ENCODE measurements around the gene CASP10. TPM values are rescaled to one million over a fixed set of nuclear protein-coding genes. Genes with fewer than 3 reads are reported as not detected.

Gene CASP10
- polyA plus RNA-seq, 1 experiment: 0.83 TPM

GRCh38 chr2:201262718-201263117 lies 79.8 kb downstream of the CASP10 start:
- CTCF ChIA-PET: no interaction called here
- POLR2A ChIA-PET: no interaction called here

DNA sequence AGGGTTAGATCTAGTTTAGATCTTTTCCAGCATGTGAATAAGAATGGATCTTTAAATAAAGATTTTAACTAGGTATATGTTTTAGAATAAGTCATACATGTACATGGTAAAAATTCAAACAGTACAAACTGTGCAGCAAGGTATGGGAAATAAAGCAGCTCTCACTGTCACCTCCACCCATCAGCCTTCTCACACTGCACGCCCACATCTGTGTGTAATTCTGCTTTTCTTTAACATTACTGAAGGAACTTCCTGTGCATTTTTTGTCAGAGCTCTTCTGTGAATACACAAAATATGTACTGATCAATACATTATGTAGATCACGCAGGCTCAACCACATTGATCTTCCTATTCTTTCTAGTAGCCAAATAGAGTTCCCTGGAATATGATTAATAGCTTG lies 80.8 kb downstream of the CASP10 start:
- no peak for TF ChIP-seq CTCF (IDR thresholded peaks at IDR 0.05; ENCODE audit: insufficient read depth, low read depth, low read length)
- CTCF ChIA-PET: no interaction called here

More at GRCh38 chr2:201262718-201263117, 79.8 kb downstream of the CASP10 start:
- Histone ChIP-seq H3K36me3 (ENCODE audit: control insufficient read depth, insufficient read depth, low read length) (no peaks in the 10 kb centered on the region), H3K27me3 (ENCODE audit: control insufficient read depth, insufficient read depth, low read length) (no peaks in the 10 kb centered on the region), H3K4me3 (ENCODE audit: low read depth, low read length) (no peak overlapping the region)
- no peak for DNase-seq (ENCODE audit: low read depth)
- TF ChIP-seq CTCF (IDR thresholded peaks at IDR 0.05; ENCODE audit: insufficient read depth, low read depth, low read length): no peak

GRCh38 chr2:201264472-201265173 lies 81.7 kb downstream of the CASP10 start:
- CTCF ChIA-PET: interaction anchor here (1.7 kb wide), 1 partner anchor 28 kb away, joined by 4 read pairs; no protein-coding TSS in a partner anchor
- POLR2A ChIA-PET: no interaction called here
- Histone ChIP-seq H3K4me3 (ENCODE audit: low read depth, low read length) (no peak overlapping the region), H3K36me3 (ENCODE audit: control insufficient read depth, insufficient read depth, low read length) (no peaks in the 10 kb centered on the region; the same call in 1 of the 2 replicates), H3K27me3 (ENCODE audit: control insufficient read depth, insufficient read depth, low read length) (no peaks in the 10 kb centered on the region)
- no peak for TF ChIP-seq CTCF (IDR thresholded peaks at IDR 0.05; ENCODE audit: insufficient read depth, low read depth, low read length)
- no peak for DNase-seq (ENCODE audit: low read depth)

More for the DNA sequence above, 80.8 kb downstream of the CASP10 start:
- Histone ChIP-seq H3K4me3 (ENCODE audit: low read depth, low read length) (no peak overlapping the region), H3K36me3 (ENCODE audit: control insufficient read depth, insufficient read depth, low read length) (no peaks in the 10 kb centered on the region), H3K27me3 (ENCODE audit: control insufficient read depth, insufficient read depth, low read length) (no peaks in the 10 kb centered on the region)
- POLR2A ChIA-PET: no interaction called here
- DNase-seq (ENCODE audit: low read depth): no peak

GRCh38 chr2:201266629-201267028 lies 83.7 kb downstream of the CASP10 start:
- TF ChIP-seq CTCF (IDR thresholded peaks at IDR 0.05; ENCODE audit: insufficient read depth, low read depth, low read length): no peak
- H3K4me3 ChIP-seq (ENCODE audit: low read depth, low read length): no peak overlapping the region
- no peak for DNase-seq (ENCODE audit: low read depth)
- no peaks in the 10 kb centered on the region for H3K27me3 ChIP-seq (ENCODE audit: control insufficient read depth, insufficient read depth, low read length)
- ChIA-PET POLR2A (no interaction called here), CTCF (interaction anchor here (1.2 kb wide), 1 partner anchor 34 kb away, joined by 3 read pairs; no protein-coding TSS in a partner anchor)
- no peaks in the 10 kb centered on the region; the same call in 1 of the 2 replicates for H3K36me3 ChIP-seq (ENCODE audit: control insufficient read depth, insufficient read depth, low read length)

GRCh38 chr2:201267278-201268030 lies 84.5 kb downstream of the CASP10 start:
- no peak for TF ChIP-seq CTCF (IDR thresholded peaks at IDR 0.05; ENCODE audit: insufficient read depth, low read depth, low read length)
- ChIA-PET POLR2A (no interaction called here), CTCF (interaction anchor here (1.2 kb wide), 1 partner anchor 35 kb away, joined by 3 read pairs; no protein-coding TSS in a partner anchor)
- Histone ChIP-seq H3K4me3 (ENCODE audit: low read depth, low read length) (no peak overlapping the region), H3K27me3 (ENCODE audit: control insufficient read depth, insufficient read depth, low read length) (no peaks in the 10 kb centered on the region), H3K36me3 (ENCODE audit: control insufficient read depth, insufficient read depth, low read length) (no peaks in the 10 kb centered on the region; the same call in 1 of the 2 replicates)
- no peak for DNase-seq (ENCODE audit: low read depth)

Measured in BJ (cell line).